ENCODE data around the gene GABBR2.
"Not testable (repeated sequence)": the region's sequence is repeated elsewhere in the genome, so short reads cannot be mapped to it uniquely, and the experiment has no call there.

GABBR2 gene

GRCh38 chr9:98280162-98280561, 428.6 kb downstream of the GABBR2 start:
- Histone ChIP-seq H3K27ac (ENCODE audit: low read depth, low read length) (no peak overlapping the region), H3K9ac (ENCODE audit: low read depth, low read length) (no peak overlapping the region), H3K36me3 (ENCODE audit: control insufficient read depth, insufficient read depth, low read length) (no peaks in the 10 kb centered on the region), H3K9me3 (ENCODE audit: control insufficient read depth, insufficient read depth, low read length) (no peaks in the 10 kb centered on the region), H3K4me1 (ENCODE audit: control insufficient read depth, insufficient read depth, low read length) (no peaks in the 10 kb centered on the region), H3K27me3 (ENCODE audit: control insufficient read depth, insufficient read depth, low read length) (no peaks in the 10 kb centered on the region; the same call in 1 of the 2 replicates), H3K4me3 (ENCODE audit: low read depth, low read length) (no peak overlapping the region)

GRCh38 chr9:98276907-98277469, 431.7 kb downstream of the GABBR2 start:
- Histone ChIP-seq H3K36me3 (ENCODE audit: control insufficient read depth, insufficient read depth, low read length) (no peaks in the 10 kb centered on the region), H3K9ac (ENCODE audit: low read depth, low read length) (no peak overlapping the region), H3K4me3 (ENCODE audit: low read depth, low read length) (no peak overlapping the region), H3K27ac (ENCODE audit: low read depth, low read length) (no peak overlapping the region), H3K4me1 (ENCODE audit: control insufficient read depth, insufficient read depth, low read length) (no peaks in the 10 kb centered on the region), H3K9me3 (ENCODE audit: control insufficient read depth, insufficient read depth, low read length) (no peaks in the 10 kb centered on the region), H3K27me3 (ENCODE audit: control insufficient read depth, insufficient read depth, low read length) (no peaks in the 10 kb centered on the region; the same call in 1 of the 2 replicates)

DNA sequence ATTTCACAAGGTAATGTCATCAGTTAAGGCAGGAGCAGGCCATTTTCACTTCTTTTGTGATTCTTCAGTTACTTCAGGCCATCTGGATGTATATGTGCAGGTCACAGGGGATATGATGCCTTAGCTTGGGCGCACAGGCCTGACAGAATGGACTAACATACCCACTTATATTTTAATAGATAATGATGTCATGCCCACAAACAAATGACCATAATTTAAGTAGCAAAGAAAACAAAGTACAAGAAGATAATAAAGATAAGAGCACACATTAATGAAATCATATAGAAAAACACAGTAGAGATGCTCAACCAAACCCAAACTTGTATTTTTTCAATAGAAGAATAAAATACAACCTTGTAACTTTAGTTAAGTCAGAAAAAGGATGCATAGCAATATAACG, 433.6 kb downstream of the GABBR2 start:
- no peaks in the 10 kb centered on the region for H3K36me3 ChIP-seq (ENCODE audit: control insufficient read depth, insufficient read depth, low read length)
- no peaks in the 10 kb centered on the region for H3K9me3 ChIP-seq (ENCODE audit: control insufficient read depth, insufficient read depth, low read length)
- no peaks in the 10 kb centered on the region for H3K4me1 ChIP-seq (ENCODE audit: control insufficient read depth, insufficient read depth, low read length)
- H3K27ac ChIP-seq (ENCODE audit: low read depth, low read length) = no peak overlapping the region
- no peaks in the 10 kb centered on the region for H3K27me3 ChIP-seq (ENCODE audit: control insufficient read depth, insufficient read depth, low read length)
- H3K4me3 ChIP-seq (ENCODE audit: low read depth, low read length) = no peak overlapping the region
- no peak overlapping the region for H3K9ac ChIP-seq (ENCODE audit: low read depth, low read length)

GRCh38 chr9:98272083-98272482, 436.7 kb downstream of the GABBR2 start:
- H3K4me1 ChIP-seq (ENCODE audit: control insufficient read depth, insufficient read depth, low read length) = no peaks in the 10 kb centered on the region
- no peak overlapping the region for H3K27ac ChIP-seq (ENCODE audit: low read depth, low read length)
- H3K27me3 ChIP-seq (ENCODE audit: control insufficient read depth, insufficient read depth, low read length) = no peaks in the 10 kb centered on the region
- H3K9me3 ChIP-seq (ENCODE audit: control insufficient read depth, insufficient read depth, low read length) = no peaks in the 10 kb centered on the region
- no peak overlapping the region for H3K4me3 ChIP-seq (ENCODE audit: low read depth, low read length)
- no peaks in the 10 kb centered on the region for H3K36me3 ChIP-seq (ENCODE audit: control insufficient read depth, insufficient read depth, low read length)
- no peak overlapping the region for H3K9ac ChIP-seq (ENCODE audit: low read depth, low read length)

DNA sequence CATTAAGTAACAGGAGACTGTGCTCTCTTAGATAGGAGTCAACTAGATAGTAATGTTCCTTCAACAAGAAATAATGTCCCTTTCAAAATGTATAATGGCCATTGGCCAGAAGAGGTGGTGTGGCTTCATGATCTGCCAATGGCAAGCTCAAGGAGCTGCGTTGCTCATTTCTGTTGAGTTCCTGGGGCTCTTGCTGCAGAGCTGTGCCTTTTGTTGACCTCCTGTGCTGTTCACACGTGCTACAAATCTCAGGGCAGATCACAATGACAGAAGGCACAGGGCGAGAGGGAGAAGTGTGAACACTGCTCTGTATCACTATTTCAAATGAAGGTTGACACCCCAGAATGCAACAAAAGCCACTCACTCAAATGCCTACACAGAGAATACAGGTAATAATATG, 437.3 kb downstream of the GABBR2 start:
- Histone ChIP-seq H3K27ac (ENCODE audit: low read depth, low read length) (no peak overlapping the region), H3K36me3 (ENCODE audit: control insufficient read depth, insufficient read depth, low read length) (no peaks in the 10 kb centered on the region), H3K4me3 (ENCODE audit: low read depth, low read length) (no peak overlapping the region), H3K4me1 (ENCODE audit: control insufficient read depth, insufficient read depth, low read length) (no peaks in the 10 kb centered on the region), H3K9ac (ENCODE audit: low read depth, low read length) (no peak overlapping the region), H3K27me3 (ENCODE audit: control insufficient read depth, insufficient read depth, low read length) (no peaks in the 10 kb centered on the region), H3K9me3 (ENCODE audit: control insufficient read depth, insufficient read depth, low read length) (no peaks in the 10 kb centered on the region)

DNA sequence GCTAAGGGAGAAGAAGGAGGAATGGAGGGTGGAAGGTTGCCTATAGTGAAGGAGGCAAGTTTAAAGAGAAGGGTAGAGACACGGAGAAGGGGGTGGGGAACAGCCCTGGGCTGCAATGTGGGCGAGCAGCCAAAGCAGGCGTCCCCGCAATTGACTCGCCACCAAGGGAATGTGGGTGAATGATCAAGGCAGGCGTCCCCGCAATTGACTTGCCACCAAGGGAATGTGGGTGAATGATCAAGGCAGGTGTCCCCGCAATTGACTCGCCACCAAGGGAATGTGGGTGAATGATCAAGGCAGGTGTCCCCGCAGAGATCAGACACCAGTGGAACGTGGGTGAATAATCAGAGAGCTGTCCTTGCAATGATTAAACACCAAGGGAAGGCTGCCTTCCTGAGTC, 438.5 kb downstream of the GABBR2 start:
- not testable (repeated sequence) for H3K36me3 ChIP-seq (ENCODE audit: control insufficient read depth, insufficient read depth, low read length); H3K9ac ChIP-seq (ENCODE audit: low read depth, low read length); H3K9me3 ChIP-seq (ENCODE audit: control insufficient read depth, insufficient read depth, low read length); H3K27me3 ChIP-seq (ENCODE audit: control insufficient read depth, insufficient read depth, low read length); H3K4me3 ChIP-seq (ENCODE audit: low read depth, low read length); H3K27ac ChIP-seq (ENCODE audit: low read depth, low read length); H3K4me1 ChIP-seq (ENCODE audit: control insufficient read depth, insufficient read depth, low read length)

DNA sequence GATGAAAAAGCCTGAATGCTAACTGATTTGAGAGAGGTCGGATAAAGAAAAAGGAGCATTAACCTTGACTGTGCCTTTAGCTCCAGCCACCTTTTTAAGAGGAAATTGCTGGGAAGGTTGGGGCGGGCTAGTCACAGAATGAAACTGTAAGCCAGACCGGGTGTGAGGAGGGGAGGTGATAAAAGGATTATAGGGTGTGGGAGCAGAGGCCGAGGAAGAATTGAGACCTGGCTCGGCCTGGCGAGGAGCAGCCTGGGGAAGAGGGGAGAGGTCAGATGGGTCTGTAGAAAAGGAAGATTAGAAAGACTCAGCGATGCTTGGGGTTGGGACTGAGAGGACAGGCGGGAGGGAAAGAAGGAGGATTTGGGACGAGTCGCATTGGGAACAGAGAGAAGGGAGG, 439.1 kb downstream of the GABBR2 start:
- H3K9ac ChIP-seq (ENCODE audit: low read depth, low read length); H3K9me3 ChIP-seq (ENCODE audit: control insufficient read depth, insufficient read depth, low read length); H3K27ac ChIP-seq (ENCODE audit: low read depth, low read length); H3K4me1 ChIP-seq (ENCODE audit: control insufficient read depth, insufficient read depth, low read length); H3K4me3 ChIP-seq (ENCODE audit: low read depth, low read length); H3K27me3 ChIP-seq (ENCODE audit: control insufficient read depth, insufficient read depth, low read length); H3K36me3 ChIP-seq (ENCODE audit: control insufficient read depth, insufficient read depth, low read length): not testable (repeated sequence)

- H3K27ac ChIP-seq (ENCODE audit: low read depth, low read length); H3K9ac ChIP-seq (ENCODE audit: low read depth, low read length); H3K27me3 ChIP-seq (ENCODE audit: control insufficient read depth, insufficient read depth, low read length); H3K36me3 ChIP-seq (ENCODE audit: control insufficient read depth, insufficient read depth, low read length); H3K9me3 ChIP-seq (ENCODE audit: control insufficient read depth, insufficient read depth, low read length); H3K4me3 ChIP-seq (ENCODE audit: low read depth, low read length); H3K4me1 ChIP-seq (ENCODE audit: control insufficient read depth, insufficient read depth, low read length): not testable (repeated sequence)
Observed at GRCh38 chr9:98267556-98267955, 441.2 kb downstream of the GABBR2 start.

DNA sequence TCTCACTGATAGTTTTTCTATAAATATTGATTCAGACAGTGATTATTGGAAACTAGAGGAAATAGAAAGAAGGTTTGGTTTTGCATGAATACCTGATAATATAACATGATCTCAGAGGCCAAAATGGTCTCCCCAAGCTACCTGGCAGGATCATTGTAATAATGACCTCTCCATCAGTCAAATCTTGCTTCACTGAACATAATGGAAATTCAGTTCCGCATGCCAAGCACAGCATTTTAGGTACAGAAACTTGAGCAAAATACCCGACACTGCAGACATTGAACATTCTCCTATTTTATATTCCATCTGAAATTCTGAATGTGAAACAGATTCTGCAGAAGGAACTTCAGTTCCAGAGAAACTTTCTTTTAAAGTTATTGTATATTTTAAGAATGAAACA, 444.2 kb downstream of the GABBR2 start:
- Histone ChIP-seq H3K27me3 (ENCODE audit: control insufficient read depth, insufficient read depth, low read length) (no peaks in the 10 kb centered on the region), H3K27ac (ENCODE audit: low read depth, low read length) (peak overlapping the region; percentile 49), H3K36me3 (ENCODE audit: control insufficient read depth, insufficient read depth, low read length) (no peaks in the 10 kb centered on the region), H3K4me3 (ENCODE audit: low read depth, low read length) (no peak overlapping the region), H3K9me3 (ENCODE audit: control insufficient read depth, insufficient read depth, low read length) (no peaks in the 10 kb centered on the region), H3K4me1 (ENCODE audit: control insufficient read depth, insufficient read depth, low read length) (peaks cover 7% of the 10 kb centered on the region; the same call in 1 of the 2 replicates), H3K9ac (ENCODE audit: low read depth, low read length) (no peak overlapping the region)

DNA sequence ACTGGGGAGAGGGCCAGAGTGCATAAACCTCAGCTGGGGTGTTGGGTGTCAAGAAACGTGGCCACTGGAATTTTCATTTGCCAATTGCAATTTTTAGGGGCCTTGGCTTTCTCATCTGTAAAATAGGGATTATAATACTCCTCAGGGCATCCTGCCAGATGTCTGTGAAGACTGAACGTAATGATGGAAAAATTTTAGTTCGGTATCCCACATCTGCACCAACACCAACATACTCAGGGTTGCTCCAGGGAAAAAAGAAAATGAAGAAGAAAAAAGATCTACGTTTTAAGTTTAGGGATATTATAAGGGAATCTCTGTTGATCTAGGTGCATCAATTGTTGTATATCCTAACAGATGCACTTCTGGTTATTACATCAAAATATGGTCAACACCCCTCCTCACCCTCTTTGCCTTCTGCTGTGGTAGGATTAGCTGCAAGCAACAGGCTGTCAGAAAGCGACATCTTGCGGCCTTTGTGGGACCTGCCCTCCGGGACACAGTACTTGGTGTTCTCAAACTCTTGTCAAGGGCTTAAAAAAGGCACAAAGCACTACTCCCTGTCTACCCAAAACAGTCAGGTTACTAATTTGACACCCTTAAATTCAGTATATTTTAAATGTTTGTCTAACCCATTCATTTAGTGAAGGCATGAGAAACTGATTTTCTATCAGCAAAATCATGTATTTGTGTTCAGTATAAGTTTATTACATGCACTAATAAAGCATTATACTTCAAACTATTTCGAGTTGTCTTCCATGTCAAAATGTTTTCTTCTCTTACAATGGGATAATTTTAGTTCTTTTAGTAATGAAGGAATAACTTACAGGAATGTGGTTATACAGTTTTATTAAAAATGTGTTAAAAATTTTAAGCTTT, 445.0 kb downstream of the GABBR2 start:
- H3K9me3 ChIP-seq (ENCODE audit: control insufficient read depth, insufficient read depth, low read length) = no peaks in the 10 kb centered on the region
- H3K4me3 ChIP-seq (ENCODE audit: low read depth, low read length) = no peak overlapping the region
- H3K36me3 ChIP-seq (ENCODE audit: control insufficient read depth, insufficient read depth, low read length) = no peaks in the 10 kb centered on the region
- H3K9ac ChIP-seq (ENCODE audit: low read depth, low read length) = no peak overlapping the region
- H3K27me3 ChIP-seq (ENCODE audit: control insufficient read depth, insufficient read depth, low read length) = no peaks in the 10 kb centered on the region
- H3K27ac ChIP-seq (ENCODE audit: low read depth, low read length) = no peak overlapping the region
- peaks cover 7% of the 10 kb centered on the region; the same call in 1 of the 2 replicates for H3K4me1 ChIP-seq (ENCODE audit: control insufficient read depth, insufficient read depth, low read length)

- H3K9me3 ChIP-seq (ENCODE audit: control insufficient read depth, insufficient read depth, low read length) = no peaks in the 10 kb centered on the region
- H3K27ac ChIP-seq (ENCODE audit: low read depth, low read length) = no peak overlapping the region
Observed at GRCh38 chr9:98263080-98263479, 445.7 kb downstream of the GABBR2 start.

More at GRCh38 chr9:98263080-98263479, 445.7 kb downstream of the GABBR2 start:
- no peaks in the 10 kb centered on the region for H3K27me3 ChIP-seq (ENCODE audit: control insufficient read depth, insufficient read depth, low read length)
- H3K9ac ChIP-seq (ENCODE audit: low read depth, low read length) = no peak overlapping the region
- H3K36me3 ChIP-seq (ENCODE audit: control insufficient read depth, insufficient read depth, low read length) = no peaks in the 10 kb centered on the region
- no peak overlapping the region for H3K4me3 ChIP-seq (ENCODE audit: low read depth, low read length)
- peaks cover 7% of the 10 kb centered on the region; the same call in 1 of the 2 replicates for H3K4me1 ChIP-seq (ENCODE audit: control insufficient read depth, insufficient read depth, low read length)

Measured in HUES48 (cell line).